OCI-LY3 (cell line): Measurements from ENCODE around the gene NEK8.
A peak's percentile ranks its signal among the peaks of the same experiment; 100 is the strongest.

Experiments
- H2AFZ ChIP-seq: fragments of 200-600, 300-600 bp; shearing (Covaris generic); 2 replicates; pipeline ENCODE4 v1.6.0; 2014; ENCODE audit warnings: antibody characterized with exemption, low read depth, low read length
- H3K27ac ChIP-seq: fragments of 200-600, 300-600 bp; sonication (generic); 2 replicates; pipeline ENCODE4 v1.5.1; 2014; ENCODE audit warnings: mild to moderate bottlenecking, low read length, moderate library complexity, mixed read lengths
- H3K27me3 ChIP-seq: fragments of 200-600, 300-600 bp; sonication (generic); 2 replicates; pipeline ENCODE4 v1.6.1; 2014; ENCODE audit warnings: low read depth, low read length, mixed read lengths
- H3K36me3 ChIP-seq: fragments of 200-600, 300-600 bp; sonication (generic); replicated peaks from 2 replicates; pipeline ENCODE3; 2014; ENCODE audit warnings: low read depth, low read length, mixed read lengths
- H3K4me1 ChIP-seq: fragments of 300-600, 200-600 bp; sonication (generic); 2 replicates; pipeline ENCODE4 v1.6.1; 2014; ENCODE audit warnings: low read length, mixed read lengths
- H3K4me2 ChIP-seq: fragments of 200-600, 300-600 bp; sonication (generic); 2 replicates; pipeline ENCODE4 v1.6.1; 2014; ENCODE audit warnings: low read length, mixed read lengths
- H3K4me3 ChIP-seq: fragments of 300-600, 200-600 bp; sonication (generic); 2 replicates; pipeline ENCODE4 v1.5.1; 2014; ENCODE audit warnings: antibody characterized with exemption, mild to moderate bottlenecking, low read length, moderate library complexity
- H3K79me2 ChIP-seq: fragments of 300-600, 200-600 bp; shearing (Covaris generic); 2 replicates; pipeline ENCODE4 v1.6.1; 2014; ENCODE audit warnings: mild to moderate bottlenecking, low read length, mixed read lengths
- H3K9ac ChIP-seq: fragments of 300-600, 200-600 bp; shearing (Covaris generic); 2 replicates; pipeline ENCODE4 v1.6.0; 2014; ENCODE audit warnings: mild to moderate bottlenecking, low read length, moderate library complexity
- H3K9me3 ChIP-seq: fragments of 200-600, 300-600 bp; shearing (Covaris generic); 2 replicates; pipeline ENCODE4 v1.6.1; 2014; ENCODE audit warnings: low read length, mixed read lengths; ENCODE audit not compliant: insufficient read depth
- H4K20me1 ChIP-seq: fragments of 200-600, 300-600 bp; sonication (generic); 2 replicates; pipeline ENCODE4 v1.6.1; 2016; ENCODE audit warnings: low read length, mixed read lengths; ENCODE audit not compliant: insufficient read depth
- CTCF ChIP-seq: fragments of 200-600, 300-600 bp; sonication (generic); IDR thresholded peaks from 2 replicates; pipeline ENCODE4 v1.5.1; 2014; ENCODE audit warnings: antibody characterized with exemption, low read length, low read depth
- EZH2phosphoT487 ChIP-seq: fragments of 200-600 bp; shearing (Covaris generic); IDR thresholded peaks from 2 replicates; pipeline ENCODE4 v1.6.1; 2018; ENCODE audit warnings: antibody characterized with exemption, mixed run types, low read depth

NEK8 gene

DNA sequence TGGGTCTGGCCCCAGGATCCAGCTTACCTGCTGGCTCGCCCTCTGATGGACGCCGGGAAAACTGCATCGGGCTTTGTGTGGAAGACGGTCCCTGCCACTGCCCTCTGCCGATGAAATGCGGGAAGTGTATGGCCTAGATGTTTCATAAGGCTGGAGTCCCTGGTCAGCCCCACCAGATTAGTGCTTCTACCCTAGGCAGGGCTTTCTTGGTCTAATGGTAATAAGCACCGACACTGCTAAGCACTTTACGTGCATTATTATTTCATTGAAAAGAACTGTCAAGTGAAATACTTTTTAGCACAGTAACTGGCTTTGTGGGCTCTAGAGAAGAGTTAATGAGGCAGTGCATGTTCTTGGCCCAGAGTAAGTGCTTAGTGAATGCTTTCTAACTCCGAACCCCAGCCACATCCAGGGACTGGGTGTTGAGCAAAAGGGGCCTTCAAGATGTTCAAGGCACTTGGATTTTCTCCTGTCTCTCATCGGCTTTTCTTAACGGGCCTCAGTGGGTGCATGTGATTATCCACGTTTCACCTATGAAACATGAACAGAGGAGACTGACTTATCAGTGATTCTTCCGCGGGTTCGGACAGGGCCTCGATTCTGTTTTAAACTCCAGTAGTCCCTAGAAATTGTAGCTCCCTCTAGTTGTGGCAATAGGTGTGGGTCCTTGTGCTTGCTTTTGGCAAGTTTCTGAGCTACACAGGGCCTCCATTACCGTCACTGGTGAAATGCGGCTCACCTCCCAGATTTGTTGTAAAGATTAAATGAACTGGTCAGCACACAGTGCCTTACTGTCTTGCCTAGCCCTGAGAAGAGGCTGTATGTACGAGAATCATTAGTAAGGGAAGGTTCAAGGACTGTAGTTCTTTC lies 21.8 kb downstream of the NEK8 start:
- H3K36me3 ChIP-seq: peaks cover 65% of the 10 kb centered on the region
- peaks cover 64% of the 10 kb centered on the region for H3K4me1 ChIP-seq
- H3K79me2 ChIP-seq: peaks cover 64% of the 10 kb centered on the region
- H3K4me2 ChIP-seq: 0 out of 2 replicates have a peak overlapping the region, but pooled peaks have one; percentile 100
- no peak overlapping the region for H2AFZ ChIP-seq
- TF ChIP-seq EZH2phosphoT487 (no peak), CTCF (peak; percentile 95)
- peak overlapping the region; percentile 94 for H3K27ac ChIP-seq
- no peaks in the 10 kb centered on the region for H3K9me3 ChIP-seq
- peak overlapping the region; percentile 24; the same call in 1 of the 2 replicates for H3K9ac ChIP-seq
- no peaks in the 10 kb centered on the region for H3K27me3 ChIP-seq
- H4K20me1 ChIP-seq: peaks cover 65% of the 10 kb centered on the region
- H3K4me3 ChIP-seq: no peak overlapping the region

GRCh38 chr17:28751600-28752366 lies 23.2 kb downstream of the NEK8 start:
- Histone ChIP-seq H4K20me1 (peaks cover 51% of the 10 kb centered on the region), H2AFZ (no peak overlapping the region), H3K4me1 (peaks cover 51% of the 10 kb centered on the region), H3K79me2 (peaks cover 50% of the 10 kb centered on the region), H3K36me3 (peaks cover 52% of the 10 kb centered on the region), H3K4me2 (no peak overlapping the region), H3K27ac (peak overlapping the region; percentile 32; the same call in 1 of the 2 replicates), H3K27me3 (no peaks in the 10 kb centered on the region), H3K4me3 (no peak overlapping the region), H3K9me3 (no peaks in the 10 kb centered on the region), H3K9ac (no peak overlapping the region)
- TF ChIP-seq EZH2phosphoT487 (no peak), CTCF (no peak)

GRCh38 chr17:28755486-28755885 lies 26.9 kb downstream of the NEK8 start:
- Histone ChIP-seq H3K79me2 (peaks cover 13% of the 10 kb centered on the region), H3K4me3 (no peak overlapping the region), H3K27me3 (no peaks in the 10 kb centered on the region), H3K4me2 (no peak overlapping the region), H2AFZ (no peak overlapping the region), H3K36me3 (peaks cover 32% of the 10 kb centered on the region), H4K20me1 (peaks cover 16% of the 10 kb centered on the region), H3K4me1 (peaks cover 15% of the 10 kb centered on the region), H3K27ac (no peak overlapping the region), H3K9me3 (no peaks in the 10 kb centered on the region), H3K9ac (no peak overlapping the region)
- TF ChIP-seq EZH2phosphoT487: no peak
- TF ChIP-seq CTCF: no peak
